HepG2 (cell line): Measurements from ENCODE around the gene RDH8. TPM values are rescaled to one million over a fixed set of nuclear protein-coding genes. Genes with fewer than 3 reads are reported as not detected.
A peak's percentile ranks its signal among the peaks of the same experiment; 100 is the strongest.

Experiments
- CBFB ChIP-seq: sonication (generic); formaldehyde crosslinking; IDR thresholded peaks from 2 replicates; pipeline ENCODE4 v1.4.0; 2020; ENCODE audit warnings: missing genetic modification reagents
- CBX1 ChIP-seq: IDR thresholded peaks from one replicate; pipeline ENCODE4 v1.6.1; 2016; ENCODE audit warnings: antibody characterized with exemption, low read depth
- CCAR2 ChIP-seq: fragments of 200-400 bp; formaldehyde crosslinking; optimal IDR thresholded peaks from 2 replicates; pipeline ENCODE3; 2018; ENCODE audit warnings: low read depth, mild to moderate bottlenecking, low read length, moderate library complexity
- DBP ChIP-seq: sonication (generic); formaldehyde crosslinking; IDR thresholded peaks from 2 replicates; pipeline ENCODE4 v1.4.0; 2020; ENCODE audit warnings: missing genetic modification reagents; ENCODE audit errors: not compliant biosample characterization
- DRAP1 ChIP-seq: IDR thresholded peaks from 2 replicates; pipeline ENCODE4 v1.6.1; 2016; ENCODE audit warnings: missing genetic modification reagents, missing compliant biosample characterization
- ELF3 ChIP-seq: IDR thresholded peaks from 2 replicates; pipeline ENCODE4 v1.6.1; 2016; ENCODE audit warnings: missing genetic modification reagents, missing compliant biosample characterization
- FOXA1 ChIP-seq, 2 experiments: fragments of 450-650 bp in 1 of 2; sonication (generic) in 1 of 2; formaldehyde crosslinking in 1 of 2; IDR thresholded peaks; 2 replicates each; pipeline versions ENCODE4 v1.4.0 to v1.6.1; 2016 to 2020; ENCODE audit warnings: missing genetic modification reagents in 1 of 2
- GATA4 ChIP-seq: sonication (generic); IDR thresholded peaks from 2 replicates; pipeline ENCODE4 v1.6.1; 2016; ENCODE audit warnings: antibody characterized with exemption, low read depth, borderline replicate concordance
- GATAD1 ChIP-seq: IDR thresholded peaks from 2 replicates; pipeline ENCODE4 v1.6.1; 2016; ENCODE audit warnings: missing genetic modification reagents, missing compliant biosample characterization
- GMEB2 ChIP-seq: IDR thresholded peaks from 2 replicates; pipeline ENCODE4 v1.6.1; 2016; ENCODE audit warnings: missing biosample characterization, missing genetic modification reagents, low read depth
- HOMEZ ChIP-seq: IDR thresholded peaks from 2 replicates; pipeline ENCODE4 v1.6.1; 2016; ENCODE audit warnings: low read depth
- KDM6A ChIP-seq: IDR thresholded peaks from 2 replicates; pipeline ENCODE4 v1.6.1; 2016; ENCODE audit warnings: low read depth
- MAZ ChIP-seq, 2 experiments: sonication (generic) in 1 of 2; formaldehyde crosslinking in 1 of 2; IDR thresholded peaks; 2 replicates each; pipeline versions ENCODE4 v1.5.0 to v1.6.1; 2012 to 2020; ENCODE audit warnings: low read depth in 2 of 2, mild to moderate bottlenecking in 2 of 2, borderline replicate concordance in 1 of 2, improper control_type of control experiment in 1 of 2, low read length in 1 of 2, missing genetic modification reagents in 1 of 2, moderate library complexity in 1 of 2
- MBD4 ChIP-seq: IDR thresholded peaks from 2 replicates; pipeline ENCODE4 v1.6.1; 2012; ENCODE audit warnings: low read length, inconsistent platforms, borderline replicate concordance
- MTA1 ChIP-seq: sonication (generic); formaldehyde crosslinking; IDR thresholded peaks from 2 replicates; pipeline ENCODE4 v1.4.0; 2020; ENCODE audit warnings: missing genetic modification reagents, mild to moderate bottlenecking, borderline replicate concordance
- NR2F1 ChIP-seq, 2 experiments: fragments of 450-650 bp in 1 of 2; formaldehyde crosslinking in 1 of 2; IDR thresholded peaks; 2 replicates each; pipeline versions ENCODE4 v1.5.0 to v1.6.1; 2016 to 2020; ENCODE audit warnings: mild to moderate bottlenecking in 1 of 2, missing compliant biosample characterization in 1 of 2, missing genetic modification reagents in 1 of 2, moderate library complexity in 1 of 2
- NR2F2 ChIP-seq: IDR thresholded peaks from 2 replicates; pipeline ENCODE4 v1.6.1; 2012; ENCODE audit warnings: low read depth, inconsistent platforms, borderline replicate concordance
- PLSCR1 ChIP-seq: sonication (generic); formaldehyde crosslinking; IDR thresholded peaks from 2 replicates; pipeline ENCODE4 v1.5.0; 2020; ENCODE audit warnings: missing genetic modification reagents, mild to moderate bottlenecking, borderline replicate concordance
- ZFP36L2 ChIP-seq: sonication (generic); formaldehyde crosslinking; IDR thresholded peaks from 2 replicates; pipeline ENCODE4 v1.4.0; 2020; ENCODE audit warnings: missing genetic modification reagents
- ZKSCAN8 ChIP-seq: IDR thresholded peaks from 2 replicates; pipeline ENCODE4 v1.6.1; 2016; ENCODE audit warnings: borderline replicate concordance, missing genetic modification reagents, missing compliant biosample characterization
- ZNF430 ChIP-seq: sonication (generic); formaldehyde crosslinking; IDR thresholded peaks from 2 replicates; pipeline ENCODE4 v1.9.0; 2021; ENCODE audit warnings: mild to moderate bottlenecking, missing genetic modification reagents
- ZNF674 ChIP-seq: sonication (generic); formaldehyde crosslinking; IDR thresholded peaks from 2 replicates; pipeline ENCODE4 v1.5.0; 2020; ENCODE audit warnings: low read depth, mild to moderate bottlenecking, missing genetic modification reagents
- ZNF746 ChIP-seq: sonication (generic); formaldehyde crosslinking; IDR thresholded peaks from 2 replicates; pipeline ENCODE4 v1.8.0; 2022; ENCODE audit warnings: mild to moderate bottlenecking, missing genetic modification reagents
- polyA plus RNA-seq, 8 experiments: library from polyadenylated mRNA; depleted of rRNA in 3 of 8; stranded (reverse) in 7 of 8; unstranded in 1 of 8; fragments of >200 nt; fragmentation: Illumina TruSeq in 4 of 8; extraction: Trizol in 4 of 8; gene quantifications; 2 replicates each; pipeline versions ENCODE4 v1.2.1 to v1.2.3, GENCODE V29; 2011 to 2016; ENCODE audit warnings: low read depth in 4 of 8, missing spikeins in 1 of 8, mixed read lengths in 1 of 8; ENCODE audit not compliant: insufficient read depth in 1 of 8
- total RNA-seq, 5 experiments: library from RNA; depleted of rRNA; stranded (reverse); fragments of >200 nt; fragmentation: Illumina TruSeq; extraction: Trizol; gene quantifications; 2 replicates each; pipeline ENCODE4 v1.2.3, GENCODE V29; 2016; ENCODE audit warnings: low read depth in 1 of 5

RDH8 gene
- total and polyA plus RNA-seq, 2 of the 13 experiments (the other 11 are each of a cell fraction or from before 2014, with no cell fraction given), result not detected

GRCh38 chr19:10001899-10002298, 11.4 kb upstream of the RDH8 start (continued):
- TF ChIP-seq ZFP36L2 (CRISPR knock-in tag) (no peak), GMEB2 (no peak), GATAD1 (CRISPR knock-in tag) (peak; percentile 48; the same call in 1 of the 2 replicates), DBP (CRISPR knock-in tag) (no peak), CBFB (CRISPR knock-in tag) (peak; percentile 66; the same call in 1 of the 2 replicates), MTA1 (peak; percentile 77; the same call in 1 of the 2 replicates), ZKSCAN8 (CRISPR knock-in tag) (0 out of 2 replicates have a peak, but pooled peaks have one; percentile 23), CBX1 (peak; percentile 82), HOMEZ (CRISPR knock-in tag) (peak; percentile 63; the same call in 1 of the 2 replicates), DRAP1 (CRISPR knock-in tag) (no peak; the same call in 1 of the 2 replicates), CCAR2 (no peak), ZNF674 (CRISPR knock-in tag) (no peak), MBD4 (no peak), KDM6A (CRISPR knock-in tag) (0 out of 2 replicates have a peak, but pooled peaks have one; percentile 19), PLSCR1 (CRISPR knock-in tag) (no peak), GATA4 (no peak), ZNF746 (peak; percentile 60; the same call in 1 of the 2 replicates), ELF3 (CRISPR knock-in tag) (peak; percentile 90), NR2F2 (0 out of 2 replicates have a peak, but pooled peaks have one; percentile 17), ZNF430 (CRISPR knock-in tag) (no peak), NR2F1 (CRISPR knock-in tag; IDR thresholded peaks at IDR 0.05) (peak; percentile 75 to 86), MAZ (IDR thresholded peaks at IDR 0.05; ENCODE audit: borderline replicate concordance, low read depth, low read length) (no peak), MAZ (CRISPR knock-in tag; IDR thresholded peaks at IDR 0.05; ENCODE audit: low read depth) (peak; percentile 88), FOXA1 (IDR thresholded peaks at IDR 0.05) (no peak), FOXA1 (CRISPR knock-in tag; IDR thresholded peaks at IDR 0.05) (peak; percentile 38; the same call in 1 of the 2 replicates)
